Tibial nerve (tissue), 4 donors: ENCODE measurements around the gene SYNJ2. TPM values are rescaled to one million over a fixed set of nuclear protein-coding genes. Genes with fewer than 3 reads are reported as not detected.

Experiments
- DNase-seq, 2 donors: peaks; one replicate each; pipeline ENCODE4 v3.0.0-alpha.2; 2019; ENCODE audit warnings: low spot score in 2 of 2
- H3K27ac ChIP-seq, 4 donors: fragments of 200-600 bp; sonication (generic) in 3 of 4; one replicate each; pipeline ENCODE4 v1.5.1; 2017 to 2019; ENCODE audit warnings: mild to moderate bottlenecking in 1 of 4
- H3K27me3 ChIP-seq, 2 donors: fragments of 200-600 bp; sonication (generic) in 1 of 2; one replicate each; pipeline versions ENCODE4 v1.5.1 to v1.6.0; 2017 to 2019
- H3K36me3 ChIP-seq, 3 donors: fragments of 200-600 bp; sonication (generic); one replicate each; pipeline ENCODE4 v1.5.1; 2018 to 2019
- H3K4me1 ChIP-seq, 4 donors: fragments of 200-600 bp; sonication (generic) in 3 of 4; one replicate each; pipeline ENCODE4 v1.5.1; 2017 to 2019
- H3K4me3 ChIP-seq, 4 donors: fragments of 200-600 bp; sonication (generic) in 3 of 4; one replicate each; pipeline ENCODE4 v1.5.1; 2017 to 2019; ENCODE audit warnings: mild to moderate bottlenecking in 1 of 4, moderate library complexity in 1 of 4
- H3K9me3 ChIP-seq, 4 donors: fragments of 200-600 bp; sonication (generic) in 3 of 4; one replicate each; pipeline ENCODE4 v1.5.1; 2017 to 2019
- CTCF ChIP-seq, 5 experiments: fragments of 200-600 bp in 3 of 5; fragments of 450-650 bp in 2 of 5; sonication (generic) in 3 of 5; IDR thresholded peaks; one replicate each; pipeline ENCODE4 v1.5.1; 2016 to 2019; ENCODE audit warnings: antibody characterized with exemption in 5 of 5, mild to moderate bottlenecking in 3 of 5, moderate library complexity in 2 of 5
- EP300 ChIP-seq, 2 donors: sonication (generic); formaldehyde crosslinking; IDR thresholded peaks; one replicate each; pipeline ENCODE4 v1.6.1; 2017; ENCODE audit warnings: antibody characterized with exemption in 2 of 2, mild to moderate bottlenecking in 1 of 2
- POLR2A ChIP-seq, 2 donors: fragments of 450-650 bp; IDR thresholded peaks; one replicate each; pipeline ENCODE4 v1.6.1; 2017; ENCODE audit warnings: antibody characterized with exemption in 2 of 2, mild to moderate bottlenecking in 2 of 2, moderate library complexity in 2 of 2
- WGBS, 2 donors: methylation state at CpG; one replicate each; pipeline ENCODE4 v1.1.5; 2018; 5-methylcytosine and 5-hydroxymethylcytosine counted together
- total RNA-seq, 4 donors: library from RNA; depleted of rRNA; stranded (reverse); fragments of >200 nt; gene quantifications; one replicate each; pipeline ENCODE4 v1.1.0, GENCODE V29; 2016

SYNJ2 gene
- total RNA-seq, 4 donors from 2014 or later = 4.4 to 10.5 (median 5.6) TPM

GRCh38 chr6:158113802-158114201, 132.1 kb downstream of the SYNJ2 start:
- Histone ChIP-seq H3K27me3 (no peaks in the 10 kb centered on the region), H3K27ac (no peak overlapping the region), H3K36me3 (peaks cover 0 to 89% (median 0%) of the 10 kb centered on the region in 3 donors), H3K9me3 (no peaks in the 10 kb centered on the region), H3K4me3 (no peak overlapping the region), H3K4me1 (no peaks in the 10 kb centered on the region)
- no peak for DNase-seq
- TF ChIP-seq POLR2A (IDR thresholded peaks at IDR 0.05) (no peak), EP300 (IDR thresholded peaks at IDR 0.05) (no peak), CTCF (IDR thresholded peaks at IDR 0.05) (no peak)

GRCh38 chr6:158115102-158115501, 133.4 kb downstream of the SYNJ2 start:
- Histone ChIP-seq H3K27me3 (no peaks in the 10 kb centered on the region), H3K36me3 (peaks cover 0 to 84% (median 0%) of the 10 kb centered on the region in 3 donors)

GRCh38 chr6:158115508-158115907, 133.8 kb downstream of the SYNJ2 start:
- Histone ChIP-seq H3K4me3 (no peak overlapping the region), H3K27me3 (no peaks in the 10 kb centered on the region), H3K27ac (no peak overlapping the region), H3K4me1 (no peaks in the 10 kb centered on the region), H3K36me3 (peaks cover 0 to 85% (median 0%) of the 10 kb centered on the region in 3 donors), H3K9me3 (no peaks in the 10 kb centered on the region)
- 87 to 91% methylated on average over 6 of the region's 6 CpGs for WGBS, 2 donors
- TF ChIP-seq EP300 (IDR thresholded peaks at IDR 0.05) (no peak), CTCF (IDR thresholded peaks at IDR 0.05) (no peak), POLR2A (IDR thresholded peaks at IDR 0.05) (no peak)
- DNase-seq = no peak

More at GRCh38 chr6:158115102-158115501, 133.4 kb downstream of the SYNJ2 start:
- 91% methylated on average over 4 of the region's 4 CpGs for WGBS, 2 donors
- H3K9me3 ChIP-seq = no peaks in the 10 kb centered on the region
- no peak for DNase-seq
- no peak overlapping the region for H3K27ac ChIP-seq
- H3K4me3 ChIP-seq = no peak overlapping the region
- no peaks in the 10 kb centered on the region for H3K4me1 ChIP-seq
- TF ChIP-seq EP300 (IDR thresholded peaks at IDR 0.05) = no peak

GRCh38 chr6:158118886-158119285, 137.2 kb downstream of the SYNJ2 start:
- WGBS, 2 donors = 84 to 86% methylated on average over 3 of the region's 3 CpGs
- no peaks in the 10 kb centered on the region for H3K4me1 ChIP-seq
- peaks cover 0 to 66% (median 0%) of the 10 kb centered on the region in 3 donors for H3K36me3 ChIP-seq
- DNase-seq = no peak
- no peak overlapping the region for H3K4me3 ChIP-seq
- H3K27me3 ChIP-seq = no peaks in the 10 kb centered on the region
- no peak for TF ChIP-seq CTCF (IDR thresholded peaks at IDR 0.05)
- TF ChIP-seq POLR2A (IDR thresholded peaks at IDR 0.05) = no peak
- no peak for TF ChIP-seq EP300 (IDR thresholded peaks at IDR 0.05)
- no peak overlapping the region for H3K27ac ChIP-seq
- H3K9me3 ChIP-seq = no peaks in the 10 kb centered on the region

- H3K9me3 ChIP-seq = no peaks in the 10 kb centered on the region
- H3K27me3 ChIP-seq = no peaks in the 10 kb centered on the region
- WGBS, 2 donors = 69 to 71% methylated on average over 3 of the region's 3 CpGs
- H3K4me3 ChIP-seq = no peak overlapping the region
- no peak for TF ChIP-seq CTCF (IDR thresholded peaks at IDR 0.05)
- no peak for TF ChIP-seq POLR2A (IDR thresholded peaks at IDR 0.05)
- no peak for TF ChIP-seq EP300 (IDR thresholded peaks at IDR 0.05)
- peaks cover 0 to 60% (median 0%) of the 10 kb centered on the region in 3 donors for H3K36me3 ChIP-seq
- no peak for DNase-seq
- no peak overlapping the region for H3K27ac ChIP-seq
- no peaks in the 10 kb centered on the region for H3K4me1 ChIP-seq
These were observed 139.7 kb downstream of the SYNJ2 start for GRCh38 chr6:158121335-158121734.

- Histone ChIP-seq H3K27ac (no peak overlapping the region), H3K36me3 (peaks cover 0 to 60% (median 0%) of the 10 kb centered on the region in 3 donors), H3K9me3 (no peaks in the 10 kb centered on the region), H3K4me1 (no peaks in the 10 kb centered on the region), H3K27me3 (no peaks in the 10 kb centered on the region), H3K4me3 (no peak overlapping the region)
- WGBS, 2 donors = 97 to 98% methylated on average over 2 of the region's 2 CpGs
- no peak for DNase-seq
- TF ChIP-seq POLR2A (IDR thresholded peaks at IDR 0.05) = no peak
- TF ChIP-seq CTCF (IDR thresholded peaks at IDR 0.05) = no peak
- no peak for TF ChIP-seq EP300 (IDR thresholded peaks at IDR 0.05)
These were observed 140.4 kb downstream of the SYNJ2 start for GRCh38 chr6:158122048-158122447.
